ENCODE measurements around the gene TARS3. TPM values are rescaled to one million over a fixed set of nuclear protein-coding genes. Genes with fewer than 3 reads are reported as not detected.

TARS3 gene
- total RNA-seq, 1 donor from 2014 or later: 21.2 TPM

- H3K36me3 ChIP-seq: no peaks in the 10 kb centered on the region
- peaks cover 9% of the 10 kb centered on the region for H3K4me1 ChIP-seq
- no peak overlapping the region for H3K4me3 Mint-ChIP-seq
- TF ChIP-seq EZH2phosphoT487 (IDR thresholded peaks at IDR 0.05) (no peak), EZH2 (IDR thresholded peaks at IDR 0.05) (no peak), CTCF (IDR thresholded peaks at IDR 0.05) (no peak)
- no peak overlapping the region for H2AFZ ChIP-seq (replicated peaks)
- H3K4me1 Mint-ChIP-seq: no peaks in the 10 kb centered on the region
- H3K27ac ChIP-seq: no peak overlapping the region
- no peaks in the 10 kb centered on the region for H3K27me3 Mint-ChIP-seq (ENCODE audit: insufficient read depth, low read depth)
- H4K20me1 ChIP-seq (ENCODE audit: low read depth): no peaks in the 10 kb centered on the region
- H3K27ac Mint-ChIP-seq: no peak overlapping the region
- no peaks in the 10 kb centered on the region for H3K36me3 Mint-ChIP-seq
- H3K9ac ChIP-seq: no peak overlapping the region
- no peak overlapping the region for H3K4me3 ChIP-seq
- no peaks in the 10 kb centered on the region for H3K9me3 Mint-ChIP-seq
- no peaks in the 10 kb centered on the region for H3K79me2 ChIP-seq (ENCODE audit: low read depth)
- no peak overlapping the region for H3K4me2 ChIP-seq
- H3K9me3 ChIP-seq (ENCODE audit: low read depth): no peaks in the 10 kb centered on the region
- H3F3A ChIP-seq (ENCODE audit: low read depth): no peaks in the 10 kb centered on the region
- H3K27me3 ChIP-seq: no peaks in the 10 kb centered on the region
- no peak for DNase-seq (ENCODE audit: low spot score)
Measured at GRCh38 chr15:101733545-101733944, 9.3 kb upstream of the TARS3 start.

- TF ChIP-seq CTCF (IDR thresholded peaks at IDR 0.05) (no peak), EZH2 (IDR thresholded peaks at IDR 0.05) (no peak), EZH2phosphoT487 (IDR thresholded peaks at IDR 0.05) (no peak)
- Mint-ChIP-seq H3K27ac (no peak overlapping the region), H3K9me3 (no peaks in the 10 kb centered on the region), H3K36me3 (no peaks in the 10 kb centered on the region), H3K4me3 (no peak overlapping the region), H3K4me1 (no peaks in the 10 kb centered on the region), H3K27me3 (ENCODE audit: insufficient read depth, low read depth) (no peaks in the 10 kb centered on the region)
- no peaks in the 10 kb centered on the region for H3K27me3 ChIP-seq
- H3K27ac ChIP-seq: no peak overlapping the region
- H4K20me1 ChIP-seq (ENCODE audit: low read depth): no peaks in the 10 kb centered on the region
- no peak overlapping the region for H2AFZ ChIP-seq (replicated peaks)
- no peak overlapping the region for H3K4me3 ChIP-seq
- no peak for DNase-seq (ENCODE audit: low spot score)
- H3K9ac ChIP-seq: no peak overlapping the region
- no peak overlapping the region for H3K4me2 ChIP-seq
- H3K9me3 ChIP-seq (ENCODE audit: low read depth): no peaks in the 10 kb centered on the region
- H3K36me3 ChIP-seq: no peaks in the 10 kb centered on the region
- H3F3A ChIP-seq (ENCODE audit: low read depth): no peaks in the 10 kb centered on the region
- peaks cover 9% of the 10 kb centered on the region for H3K4me1 ChIP-seq
- no peaks in the 10 kb centered on the region for H3K79me2 ChIP-seq (ENCODE audit: low read depth)
Measured at GRCh38 chr15:101732772-101733171, 8.5 kb upstream of the TARS3 start.

GRCh38 chr15:101731746-101732145, 7.5 kb upstream of the TARS3 start:
- no peak for DNase-seq (ENCODE audit: low spot score)
- no peaks in the 10 kb centered on the region for H3K27me3 ChIP-seq
- H3K36me3 ChIP-seq: no peaks in the 10 kb centered on the region
- H3K9ac ChIP-seq: no peak overlapping the region
- H3K9me3 ChIP-seq (ENCODE audit: low read depth): no peaks in the 10 kb centered on the region
- H3K79me2 ChIP-seq (ENCODE audit: low read depth): no peaks in the 10 kb centered on the region
- Mint-ChIP-seq H3K4me3 (no peak overlapping the region), H3K36me3 (no peaks in the 10 kb centered on the region), H3K9me3 (no peaks in the 10 kb centered on the region), H3K27ac (no peak overlapping the region), H3K4me1 (no peaks in the 10 kb centered on the region), H3K27me3 (ENCODE audit: insufficient read depth, low read depth) (no peaks in the 10 kb centered on the region)
- H3K4me3 ChIP-seq: no peak overlapping the region
- H3F3A ChIP-seq (ENCODE audit: low read depth): no peaks in the 10 kb centered on the region
- TF ChIP-seq EZH2 (IDR thresholded peaks at IDR 0.05): no peak
- no peak for TF ChIP-seq EZH2phosphoT487 (IDR thresholded peaks at IDR 0.05)
- TF ChIP-seq CTCF (IDR thresholded peaks at IDR 0.05): no peak
- H3K4me1 ChIP-seq: peaks cover 9% of the 10 kb centered on the region
- no peaks in the 10 kb centered on the region for H4K20me1 ChIP-seq (ENCODE audit: low read depth)
- H2AFZ ChIP-seq (replicated peaks): no peak overlapping the region
- H3K27ac ChIP-seq: no peak overlapping the region
- no peak overlapping the region for H3K4me2 ChIP-seq
